Stimulated activated CD8-positive, alpha-beta memory T cell treated with anti-CD3 and anti-CD28 coated beads, Interleukin-15, amount 100 ng/mL, for 48 hours (primary cell): ENCODE results near the gene RAB10.
"Not testable (repeated sequence)": the region's sequence is repeated elsewhere in the genome, so short reads cannot be mapped to it uniquely, and the experiment has no call there.

Experiments used
- DNase-seq, 2 donors: peaks; one replicate each; pipeline ENCODE4 v3.0.0-alpha.2; 2020; ENCODE audit warnings: low read depth in 2 of 2

The RAB10 gene

GRCh38 chr2:26150243-26150642 lies 116.4 kb downstream of the RAB10 start:
- no peak for DNase-seq

GRCh38 chr2:26157580-26157979 lies 123.7 kb downstream of the RAB10 start:
- DNase-seq = no peak

GRCh38 chr2:26161926-26162325 lies 128.0 kb downstream of the RAB10 start:
- DNase-seq = no peak

- no peak for DNase-seq
Measured at GRCh38 chr2:26162963-26163362, 129.1 kb downstream of the RAB10 start.

GRCh38 chr2:26164231-26164630 lies 130.3 kb downstream of the RAB10 start:
- DNase-seq = no peak

GRCh38 chr2:26164641-26165211 lies 130.8 kb downstream of the RAB10 start:
- no peak for DNase-seq

- DNase-seq = no peak
Measured at GRCh38 chr2:26165403-26165802, 131.5 kb downstream of the RAB10 start.

GRCh38 chr2:26166541-26166940 lies 132.7 kb downstream of the RAB10 start:
- DNase-seq = not testable (repeated sequence)

GRCh38 chr2:26168785-26169184 lies 134.9 kb downstream of the RAB10 start:
- DNase-seq = no peak

GRCh38 chr2:26169226-26169625 lies 135.3 kb downstream of the RAB10 start:
- DNase-seq = no peak

GRCh38 chr2:26169681-26170414 lies 136.0 kb downstream of the RAB10 start:
- DNase-seq = no peak

- DNase-seq = no peak
Measured at GRCh38 chr2:26170795-26171194, 136.9 kb downstream of the RAB10 start.

- DNase-seq = no peak
Measured at GRCh38 chr2:26172189-26172870, 138.4 kb downstream of the RAB10 start.

- no peak for DNase-seq
Measured at GRCh38 chr2:26172871-26173775, 139.2 kb downstream of the RAB10 start, which contains the start of gene GAREM2. GAREM2 (plus strand) TSS chr2:26173088; CDS start chr2:26173221, 133 bp downstream.

- DNase-seq = no peak
Measured at GRCh38 chr2:26173776-26174482, 140.0 kb downstream of the RAB10 start.

- no peak for DNase-seq
Measured at GRCh38 chr2:26174691-26175465, 141.0 kb downstream of the RAB10 start.

- DNase-seq = no peak
Measured at GRCh38 chr2:26175466-26176278, 141.8 kb downstream of the RAB10 start.

- no peak for DNase-seq
Measured at GRCh38 chr2:26176279-26176615, 142.4 kb downstream of the RAB10 start.

- DNase-seq = no peak
Measured at GRCh38 chr2:26177122-26177521, 143.2 kb downstream of the RAB10 start.

GRCh38 chr2:26178246-26178645 lies 144.4 kb downstream of the RAB10 start:
- DNase-seq = no peak
